Measurements from ENCODE around the gene C1QTNF2.

The C1QTNF2 gene

GRCh38 chr5:160356550-160357347, 13.7 kb downstream of the C1QTNF2 start:
- Histone ChIP-seq H3K36me3 (no peaks in the 10 kb centered on the region), H3K4me1 (no peaks in the 10 kb centered on the region), H3K9me3 (no peaks in the 10 kb centered on the region), H3K27me3 (no peaks in the 10 kb centered on the region), H3K4me3 (ENCODE audit: low read depth, low read length) (no peak overlapping the region)
- no peak for TF ChIP-seq CTCF (IDR thresholded peaks at IDR 0.05; ENCODE audit: low read depth, low read length)
- DNase-seq, result no peak

GRCh38 chr5:160354666-160355065, 15.8 kb downstream of the C1QTNF2 start:
- H3K4me1 ChIP-seq, result no peaks in the 10 kb centered on the region
- no peaks in the 10 kb centered on the region for H3K36me3 ChIP-seq
- DNase-seq, result no peak
- no peak overlapping the region for H3K4me3 ChIP-seq (ENCODE audit: low read depth, low read length)
- H3K27me3 ChIP-seq, result no peaks in the 10 kb centered on the region
- TF ChIP-seq CTCF (IDR thresholded peaks at IDR 0.05; ENCODE audit: low read depth, low read length), result no peak
- H3K9me3 ChIP-seq, result no peaks in the 10 kb centered on the region

- Histone ChIP-seq H3K4me3 (ENCODE audit: low read depth, low read length) (no peak overlapping the region), H3K36me3 (no peaks in the 10 kb centered on the region), H3K4me1 (no peaks in the 10 kb centered on the region), H3K9me3 (no peaks in the 10 kb centered on the region), H3K27me3 (no peaks in the 10 kb centered on the region)
- no peak for DNase-seq
- TF ChIP-seq CTCF (IDR thresholded peaks at IDR 0.05; ENCODE audit: low read depth, low read length), result no peak
Observed at GRCh38 chr5:160353379-160353778, 17.0 kb downstream of the C1QTNF2 start.

GRCh38 chr5:160352308-160352707, 18.1 kb downstream of the C1QTNF2 start:
- Histone ChIP-seq H3K36me3 (no peaks in the 10 kb centered on the region), H3K4me1 (no peaks in the 10 kb centered on the region), H3K9me3 (no peaks in the 10 kb centered on the region), H3K4me3 (ENCODE audit: low read depth, low read length) (no peak overlapping the region), H3K27me3 (no peaks in the 10 kb centered on the region)
- no peak for DNase-seq
- TF ChIP-seq CTCF (IDR thresholded peaks at IDR 0.05; ENCODE audit: low read depth, low read length), result no peak

- Histone ChIP-seq H3K4me1 (peaks cover 3% of the 10 kb centered on the region; the same call in 1 of the 2 replicates), H3K9me3 (no peaks in the 10 kb centered on the region), H3K27me3 (no peaks in the 10 kb centered on the region), H3K36me3 (no peaks in the 10 kb centered on the region), H3K4me3 (ENCODE audit: low read depth, low read length) (no peak overlapping the region)
- TF ChIP-seq CTCF (IDR thresholded peaks at IDR 0.05; ENCODE audit: low read depth, low read length), result no peak
- DNase-seq, result no peak
Observed at GRCh38 chr5:160349935-160350303, 20.5 kb downstream of the C1QTNF2 start.

- Histone ChIP-seq H3K36me3 (no peaks in the 10 kb centered on the region), H3K4me1 (peaks cover 4% of the 10 kb centered on the region; the same call in 1 of the 2 replicates), H3K4me3 (ENCODE audit: low read depth, low read length) (no peak overlapping the region), H3K27me3 (no peaks in the 10 kb centered on the region), H3K9me3 (no peaks in the 10 kb centered on the region)
- no peak for TF ChIP-seq CTCF (IDR thresholded peaks at IDR 0.05; ENCODE audit: low read depth, low read length)
- no peak for DNase-seq
Observed at GRCh38 chr5:160349249-160349934, 21.0 kb downstream of the C1QTNF2 start.

All from BE2C (cell line).